ENCODE results near the gene GEN1.

The GEN1 gene

DNA sequence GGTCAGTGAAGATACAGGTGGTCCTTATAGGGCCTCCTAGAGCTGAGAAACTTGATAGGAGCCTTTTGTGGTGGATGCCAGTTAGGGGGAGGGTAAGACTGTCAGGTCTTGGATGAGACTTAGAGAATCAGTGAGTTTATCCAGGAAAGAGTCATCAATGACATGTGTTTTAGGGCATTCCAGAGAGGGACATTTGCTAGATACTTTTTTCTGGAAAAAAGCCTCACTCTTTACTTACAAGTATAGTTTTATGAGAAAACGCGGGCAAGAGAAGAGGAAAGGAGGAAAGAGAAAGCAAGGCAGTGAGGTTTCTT is 37.8 kb downstream of the GEN1 start:
- Histone ChIP-seq H3K36me3 (ENCODE audit: insufficient read depth, low read length) (no peaks in the 10 kb centered on the region), H3K27ac (ENCODE audit: low read depth, low read length, poor library complexity, severe bottlenecking) (no peak overlapping the region), H3K9ac (ENCODE audit: low read length) (no peak overlapping the region), H3K79me2 (ENCODE audit: insufficient read depth, low read length) (no peaks in the 10 kb centered on the region), H3K4me1 (ENCODE audit: insufficient read depth, low read length, severe bottlenecking) (no peaks in the 10 kb centered on the region), H3K27me3 (ENCODE audit: insufficient read depth, low read length) (0 out of 2 replicates have a peak, but pooled peaks cover 3% of the 10 kb centered on the region), H3F3A (ENCODE audit: insufficient read depth, low read length) (no peaks in the 10 kb centered on the region), H3K4me3 (ENCODE audit: low read depth, low read length, poor library complexity, severe bottlenecking) (no peak overlapping the region), H3K9me3 (ENCODE audit: low read length) (no peaks in the 10 kb centered on the region), H4K20me1 (ENCODE audit: insufficient read depth, low read length) (no peaks in the 10 kb centered on the region), H2AFZ (ENCODE audit: low read length) (no peak overlapping the region), H3K9me2 (ENCODE audit: low read depth, low read length) (no peaks in the 10 kb centered on the region), H3K4me2 (ENCODE audit: low read length) (no peak overlapping the region)
- TF ChIP-seq, protein P1, sequence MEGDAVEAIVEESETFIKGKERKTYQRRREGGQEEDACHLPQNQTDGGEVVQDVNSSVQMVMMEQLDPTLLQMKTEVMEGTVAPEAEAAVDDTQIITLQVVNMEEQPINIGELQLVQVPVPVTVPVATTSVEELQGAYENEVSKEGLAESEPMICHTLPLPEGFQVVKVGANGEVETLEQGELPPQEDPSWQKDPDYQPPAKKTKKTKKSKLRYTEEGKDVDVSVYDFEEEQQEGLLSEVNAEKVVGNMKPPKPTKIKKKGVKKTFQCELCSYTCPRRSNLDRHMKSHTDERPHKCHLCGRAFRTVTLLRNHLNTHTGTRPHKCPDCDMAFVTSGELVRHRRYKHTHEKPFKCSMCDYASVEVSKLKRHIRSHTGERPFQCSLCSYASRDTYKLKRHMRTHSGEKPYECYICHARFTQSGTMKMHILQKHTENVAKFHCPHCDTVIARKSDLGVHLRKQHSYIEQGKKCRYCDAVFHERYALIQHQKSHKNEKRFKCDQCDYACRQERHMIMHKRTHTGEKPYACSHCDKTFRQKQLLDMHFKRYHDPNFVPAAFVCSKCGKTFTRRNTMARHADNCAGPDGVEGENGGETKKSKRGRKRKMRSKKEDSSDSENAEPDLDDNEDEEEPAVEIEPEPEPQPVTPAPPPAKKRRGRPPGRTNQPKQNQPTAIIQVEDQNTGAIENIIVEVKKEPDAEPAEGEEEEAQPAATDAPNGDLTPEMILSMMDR (IDR thresholded peaks at IDR 0.05; ENCODE audit: low read length): no peak
- TF ChIP-seq EZH2 (IDR thresholded peaks at IDR 0.05; ENCODE audit: borderline replicate concordance, low read length): no peak

DNA sequence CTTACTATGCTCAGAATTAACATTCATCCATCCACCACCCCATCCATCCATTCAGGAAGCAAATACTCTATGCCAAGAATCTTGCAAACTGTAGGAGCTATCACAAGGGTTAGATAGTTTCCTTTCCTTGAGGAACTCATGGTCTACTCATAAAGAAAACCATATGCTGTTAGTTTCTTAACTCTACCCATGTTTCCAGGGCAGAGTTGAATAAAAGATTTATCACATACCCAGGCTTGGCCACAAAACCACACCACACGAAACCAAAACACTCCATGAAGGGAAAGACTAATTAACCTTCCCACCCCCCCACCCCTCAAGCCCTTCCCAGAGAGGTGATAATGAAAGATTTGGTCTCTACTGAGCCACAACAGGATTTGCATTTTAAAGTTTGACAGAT is 38.6 kb downstream of the GEN1 start:
- Histone ChIP-seq H3K4me1 (ENCODE audit: insufficient read depth, low read length, severe bottlenecking) (no peaks in the 10 kb centered on the region), H4K20me1 (ENCODE audit: insufficient read depth, low read length) (no peaks in the 10 kb centered on the region), H3F3A (ENCODE audit: insufficient read depth, low read length) (no peaks in the 10 kb centered on the region), H3K79me2 (ENCODE audit: insufficient read depth, low read length) (no peaks in the 10 kb centered on the region), H3K9ac (ENCODE audit: low read length) (no peak overlapping the region), H2AFZ (ENCODE audit: low read length) (no peak overlapping the region), H3K4me2 (ENCODE audit: low read length) (no peak overlapping the region), H3K9me2 (ENCODE audit: low read depth, low read length) (no peaks in the 10 kb centered on the region), H3K9me3 (ENCODE audit: low read length) (no peaks in the 10 kb centered on the region), H3K27ac (ENCODE audit: low read depth, low read length, poor library complexity, severe bottlenecking) (no peak overlapping the region), H3K4me3 (ENCODE audit: low read depth, low read length, poor library complexity, severe bottlenecking) (no peak overlapping the region), H3K27me3 (ENCODE audit: insufficient read depth, low read length) (0 out of 2 replicates have a peak, but pooled peaks cover 3% of the 10 kb centered on the region), H3K36me3 (ENCODE audit: insufficient read depth, low read length) (no peaks in the 10 kb centered on the region)
- TF ChIP-seq, protein P1 (IDR thresholded peaks at IDR 0.05; ENCODE audit: low read length): no peak
- TF ChIP-seq EZH2 (IDR thresholded peaks at IDR 0.05; ENCODE audit: borderline replicate concordance, low read length): no peak

DNA sequence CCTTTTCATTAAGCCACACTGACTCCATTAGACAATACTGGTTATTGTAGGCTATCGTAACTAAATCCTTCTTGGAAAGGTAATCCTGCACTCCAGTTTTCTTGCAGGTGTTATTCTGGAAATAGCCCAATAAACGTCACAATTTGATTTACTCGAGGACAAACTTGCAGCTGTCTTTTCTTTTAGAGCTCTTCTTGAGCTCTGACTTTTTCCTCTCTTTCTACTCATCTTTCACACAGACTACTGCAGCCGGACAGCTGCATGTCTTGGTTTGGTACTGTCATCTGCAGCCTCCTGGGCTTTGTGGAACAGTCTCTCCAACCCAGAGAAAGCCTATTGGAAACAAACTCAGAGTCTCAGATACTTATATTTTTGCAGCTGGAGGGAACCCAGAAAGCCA is 39.4 kb downstream of the GEN1 start:
- Histone ChIP-seq H4K20me1 (ENCODE audit: insufficient read depth, low read length) (no peaks in the 10 kb centered on the region), H3K9me3 (ENCODE audit: low read length) (no peaks in the 10 kb centered on the region), H3K9ac (ENCODE audit: low read length) (no peak overlapping the region), H3K27me3 (ENCODE audit: insufficient read depth, low read length) (0 out of 2 replicates have a peak, but pooled peaks cover 3% of the 10 kb centered on the region), H3K27ac (ENCODE audit: low read depth, low read length, poor library complexity, severe bottlenecking) (no peak overlapping the region), H2AFZ (ENCODE audit: low read length) (no peak overlapping the region), H3K79me2 (ENCODE audit: insufficient read depth, low read length) (no peaks in the 10 kb centered on the region), H3K9me2 (ENCODE audit: low read depth, low read length) (no peaks in the 10 kb centered on the region), H3F3A (ENCODE audit: insufficient read depth, low read length) (no peaks in the 10 kb centered on the region), H3K4me2 (ENCODE audit: low read length) (no peak overlapping the region), H3K36me3 (ENCODE audit: insufficient read depth, low read length) (no peaks in the 10 kb centered on the region), H3K4me3 (ENCODE audit: low read depth, low read length, poor library complexity, severe bottlenecking) (no peak overlapping the region), H3K4me1 (ENCODE audit: insufficient read depth, low read length, severe bottlenecking) (no peaks in the 10 kb centered on the region)
- no peak for TF ChIP-seq EZH2 (IDR thresholded peaks at IDR 0.05; ENCODE audit: borderline replicate concordance, low read length)
- TF ChIP-seq, protein P1 (IDR thresholded peaks at IDR 0.05; ENCODE audit: low read length): no peak

All from OCI-LY1 (cell line).